NCI-H69 (cell line): Measurements from ENCODE around the gene PHKA2.

Experiments
- DNase-seq: peaks from one replicate; lab custom pipeline; 2025; lab: John Stamatoyannopoulos, UW

Gene PHKA2

DNA sequence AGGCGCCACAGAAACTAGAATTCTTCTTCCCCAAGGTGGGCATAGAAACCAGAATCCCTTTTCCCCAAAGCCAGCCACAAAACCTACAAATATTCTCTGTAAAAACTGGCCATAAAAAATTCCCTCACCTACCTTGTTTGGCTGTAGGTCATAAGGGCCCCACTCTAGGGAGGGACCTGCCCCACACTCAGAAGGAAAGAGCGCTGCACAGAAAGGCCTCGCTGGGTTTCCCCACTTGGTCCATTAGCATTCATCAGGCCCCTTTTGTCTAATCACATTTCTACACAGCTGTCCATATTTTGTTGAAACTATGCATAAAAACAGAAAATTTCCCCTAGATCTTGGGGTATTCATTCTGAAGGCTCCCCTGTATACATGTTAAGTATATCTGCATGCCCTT lies 54.1 kb downstream of the PHKA2 start:
- DNase-seq, result no peak

DNA sequence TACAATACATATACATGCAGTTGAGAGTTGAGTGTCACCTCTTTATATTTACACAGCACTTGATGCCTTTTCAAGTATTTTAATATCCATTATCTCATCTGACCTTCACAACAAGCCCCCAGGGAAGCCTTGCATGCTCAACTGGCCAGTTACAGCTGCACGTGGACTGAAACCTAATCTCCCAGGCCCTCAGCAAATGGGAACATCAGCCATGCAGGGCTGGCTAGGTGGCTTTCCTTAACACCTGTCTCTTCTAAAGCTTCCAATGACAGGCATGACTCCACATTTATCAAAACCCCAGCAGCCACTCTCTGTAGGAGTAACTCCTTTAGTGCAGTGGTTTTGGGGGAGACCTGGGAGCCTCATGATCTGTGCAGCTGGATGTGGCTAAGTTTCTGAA lies 56.4 kb downstream of the PHKA2 start:
- peak; percentile 15 for DNase-seq

DNA sequence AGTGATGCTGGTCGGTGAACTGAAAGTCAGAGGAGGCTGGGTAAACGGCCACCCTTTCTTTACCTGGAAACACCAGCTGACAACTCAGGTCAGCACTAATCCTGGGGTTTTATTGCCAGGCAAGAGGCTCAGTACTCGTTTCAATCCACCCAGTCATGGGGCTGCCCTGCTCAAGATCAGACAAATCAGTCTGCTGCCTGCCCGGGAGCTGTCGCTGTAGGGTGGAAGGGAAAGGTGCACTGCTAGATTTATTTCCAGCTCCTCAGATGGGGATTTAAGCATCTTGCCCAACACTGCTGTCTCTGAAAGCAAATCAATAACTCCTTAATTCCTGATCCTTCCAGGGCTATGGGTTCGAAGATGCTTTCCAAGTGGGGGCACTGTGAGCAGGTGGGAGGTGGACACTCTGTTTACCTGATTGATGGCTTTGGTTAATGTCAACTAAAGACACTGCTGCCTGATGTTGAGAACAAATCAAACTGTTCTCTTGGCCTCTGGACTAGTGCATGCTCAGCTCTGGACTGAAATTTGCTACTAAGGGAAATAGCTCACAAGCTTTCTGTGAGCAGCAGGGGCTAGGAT lies 59.3 kb downstream of the PHKA2 start:
- no peak for DNase-seq

DNA sequence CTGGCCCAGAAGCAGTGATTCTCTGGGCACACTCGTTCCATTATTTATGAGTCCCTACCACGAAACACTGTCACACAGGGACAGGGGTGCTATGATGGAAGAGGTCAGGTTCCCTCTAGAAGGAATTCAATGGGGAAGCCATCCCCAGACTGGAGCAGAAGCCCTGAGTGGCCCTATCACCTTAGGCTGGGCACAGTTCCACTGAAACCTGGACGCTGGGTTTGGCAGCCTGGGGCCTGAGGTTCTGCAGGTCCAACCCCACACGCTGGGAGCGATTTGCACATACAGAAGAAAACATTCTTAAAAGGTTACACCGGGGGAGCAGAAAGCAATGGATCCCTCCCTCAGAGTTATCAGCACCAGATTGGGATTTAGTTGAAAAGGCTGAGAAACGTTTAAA lies 63.3 kb downstream of the PHKA2 start:
- DNase-seq, result no peak

DNA sequence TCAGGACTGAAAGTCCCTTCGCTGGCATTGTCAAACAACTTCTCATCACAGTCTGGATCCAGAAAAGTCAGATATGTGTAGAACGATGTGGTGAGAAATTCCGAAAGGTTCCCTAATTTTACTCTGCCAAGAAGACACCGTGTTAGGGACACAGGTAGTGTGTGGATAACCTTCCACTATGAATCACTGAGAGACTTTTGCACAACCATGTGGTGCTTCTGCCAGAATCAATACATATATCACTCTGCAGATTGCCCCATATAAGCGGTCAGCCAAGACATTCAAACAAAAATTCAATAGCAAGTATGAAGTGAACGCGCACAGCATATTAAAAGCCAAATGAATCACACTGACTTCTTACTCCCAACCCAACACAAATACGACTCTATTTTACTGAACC lies 63.8 kb downstream of the PHKA2 start:
- no peak for DNase-seq

DNA sequence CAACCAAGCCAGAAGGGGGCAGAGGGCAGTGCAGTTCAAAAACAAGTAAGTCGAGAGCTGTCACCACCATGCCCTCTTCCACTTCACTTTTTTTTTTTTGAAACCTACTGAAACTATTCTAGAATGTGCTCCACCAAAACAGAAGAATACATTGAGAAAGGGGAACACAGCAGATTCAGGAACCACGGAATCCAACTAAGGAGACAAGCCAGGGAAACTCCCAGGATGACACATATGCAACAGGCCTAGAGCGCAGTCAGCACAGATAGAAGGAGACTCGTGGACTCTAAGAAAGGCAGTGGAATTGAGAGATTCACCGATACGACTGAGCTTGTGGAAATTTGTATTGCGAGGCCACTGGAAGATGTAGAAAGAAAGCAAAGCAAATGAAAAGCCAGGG lies 66.1 kb downstream of the PHKA2 start:
- no peak for DNase-seq

DNA sequence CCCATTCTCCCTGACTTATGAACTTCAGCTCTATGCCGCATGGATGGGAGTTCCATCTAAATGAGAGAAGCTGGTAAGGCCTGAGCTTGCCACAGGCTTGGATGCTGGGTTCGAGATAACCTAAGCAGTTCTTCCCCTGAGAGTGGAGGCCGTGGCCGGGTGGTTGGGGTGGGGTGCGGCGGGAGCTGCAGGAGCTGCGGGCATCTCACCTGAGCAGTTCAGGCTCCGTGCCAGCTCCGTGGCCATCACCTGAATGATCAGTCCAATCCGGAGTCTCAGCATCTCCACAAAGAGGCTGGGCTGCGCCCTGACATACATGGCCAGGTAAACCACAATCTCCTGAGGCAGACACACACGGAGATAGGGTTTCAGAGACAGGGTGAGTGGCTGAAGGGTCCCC lies 77.6 kb downstream of the PHKA2 start:
- DNase-seq, result no peak

DNA sequence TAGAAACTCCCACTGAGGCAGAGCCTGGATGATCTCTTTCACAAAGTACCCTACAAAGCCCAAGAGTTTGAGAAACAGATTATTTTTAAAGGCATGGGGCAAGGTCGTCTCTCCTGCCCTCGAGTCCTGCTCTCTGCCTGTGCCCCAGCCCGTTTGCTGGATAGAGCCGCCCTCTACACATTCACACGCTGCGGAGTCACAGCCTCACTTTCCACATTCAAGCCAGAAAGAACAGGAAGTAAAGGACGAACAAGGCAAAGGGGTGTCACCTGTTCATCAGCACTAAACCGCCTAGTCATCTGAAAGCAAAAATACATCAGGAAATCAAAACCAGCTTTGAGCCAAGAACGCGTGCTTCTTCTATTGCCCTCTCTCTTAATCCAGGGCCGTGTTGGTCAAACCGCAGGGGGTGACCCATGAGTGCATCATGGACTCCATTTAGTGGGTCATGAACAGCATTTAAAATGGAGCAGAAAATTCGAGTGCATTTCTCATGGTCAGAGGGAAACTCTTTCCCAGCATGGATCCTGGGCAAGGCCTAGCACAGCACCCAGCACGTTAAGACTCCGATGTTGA lies 83.4 kb downstream of the PHKA2 start:
- no peak for DNase-seq

DNA sequence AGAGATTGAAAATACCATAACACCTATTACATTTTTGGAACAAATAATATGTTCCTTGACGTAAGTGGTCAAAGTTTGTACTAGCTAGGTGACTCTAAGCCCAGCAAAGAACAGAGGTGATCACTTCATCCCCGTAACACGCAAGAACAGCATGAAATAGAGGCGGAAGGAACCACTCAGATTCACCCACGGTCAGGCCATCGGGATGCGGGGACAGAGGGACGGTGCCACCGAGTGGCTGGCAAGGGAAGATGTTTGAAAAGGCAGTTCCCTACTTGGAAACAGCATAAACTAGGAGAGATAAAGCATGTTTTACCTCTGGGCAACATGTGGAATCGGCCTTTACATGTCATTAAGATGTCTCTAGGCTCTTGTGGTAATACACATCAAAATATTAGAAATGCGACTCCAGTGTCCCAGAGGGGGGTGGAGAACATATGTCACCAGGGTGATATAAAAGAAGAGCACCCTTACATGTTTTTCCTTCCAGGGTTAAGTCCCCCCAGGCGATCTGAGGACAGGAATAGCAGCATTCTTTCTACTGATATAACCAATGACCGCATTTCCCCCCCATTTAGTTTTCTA lies 84.0 kb downstream of the PHKA2 start:
- peak; percentile 46 for DNase-seq

DNA sequence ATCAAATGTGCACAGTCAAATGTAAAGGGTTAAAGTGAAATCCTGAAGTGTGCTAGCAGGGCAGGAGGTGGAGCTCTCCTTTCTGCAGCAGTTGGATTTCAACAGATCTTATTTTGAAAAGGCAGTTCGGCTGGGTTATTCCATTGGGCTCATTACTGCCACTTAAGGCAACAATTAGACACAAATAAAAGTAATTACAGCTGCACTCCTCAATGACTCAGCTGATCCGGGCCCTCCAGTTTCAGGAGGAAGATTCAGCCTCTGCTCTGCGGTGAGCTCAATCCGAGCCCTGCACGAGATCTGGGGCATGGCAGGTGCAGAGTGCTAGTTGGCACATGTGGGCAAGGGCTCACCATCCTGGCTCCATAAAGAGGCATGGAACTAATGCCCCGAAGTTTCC lies 85.4 kb downstream of the PHKA2 start:
- DNase-seq, result peak; percentile 66

DNA sequence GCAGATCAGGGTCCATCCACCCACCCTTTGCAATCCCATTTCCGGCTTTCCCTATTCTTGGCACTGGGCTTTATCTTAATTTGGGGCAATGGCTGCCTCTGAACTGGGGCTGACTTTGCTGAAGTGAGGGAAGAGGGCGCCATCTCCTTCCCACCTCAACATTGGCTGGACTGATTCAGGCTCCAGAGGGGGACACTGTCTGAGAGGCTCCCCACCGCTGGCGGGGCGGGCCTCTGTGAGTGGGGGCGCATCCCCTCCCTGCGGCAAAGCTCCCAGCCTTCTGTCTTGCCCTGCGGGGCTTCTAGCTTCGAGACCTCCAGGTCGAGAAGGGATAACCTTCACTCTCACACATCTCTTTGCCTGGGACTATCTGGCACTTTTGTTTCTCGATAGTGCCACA lies 85.8 kb downstream of the PHKA2 start:
- DNase-seq, result no peak

DNA sequence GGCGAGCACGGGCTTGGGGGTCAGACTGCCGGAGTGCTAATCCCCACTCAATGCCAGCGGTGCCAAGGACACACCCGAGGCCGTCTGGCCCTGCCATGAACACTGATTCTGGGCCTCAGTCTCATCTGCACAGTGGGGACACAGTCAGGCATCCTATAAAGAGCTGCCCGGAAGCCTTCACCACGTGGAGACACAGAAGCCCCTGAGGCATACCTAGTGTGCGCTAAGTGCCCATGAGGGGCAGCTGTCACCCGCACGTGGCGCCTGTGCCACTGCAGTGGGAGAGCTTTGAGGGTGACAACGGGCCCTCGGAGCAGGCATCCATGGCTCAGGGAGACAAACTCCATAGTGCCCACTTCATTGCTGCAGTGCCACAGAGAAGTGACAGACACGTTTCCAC lies 86.3 kb downstream of the PHKA2 start:
- no peak for DNase-seq

DNA sequence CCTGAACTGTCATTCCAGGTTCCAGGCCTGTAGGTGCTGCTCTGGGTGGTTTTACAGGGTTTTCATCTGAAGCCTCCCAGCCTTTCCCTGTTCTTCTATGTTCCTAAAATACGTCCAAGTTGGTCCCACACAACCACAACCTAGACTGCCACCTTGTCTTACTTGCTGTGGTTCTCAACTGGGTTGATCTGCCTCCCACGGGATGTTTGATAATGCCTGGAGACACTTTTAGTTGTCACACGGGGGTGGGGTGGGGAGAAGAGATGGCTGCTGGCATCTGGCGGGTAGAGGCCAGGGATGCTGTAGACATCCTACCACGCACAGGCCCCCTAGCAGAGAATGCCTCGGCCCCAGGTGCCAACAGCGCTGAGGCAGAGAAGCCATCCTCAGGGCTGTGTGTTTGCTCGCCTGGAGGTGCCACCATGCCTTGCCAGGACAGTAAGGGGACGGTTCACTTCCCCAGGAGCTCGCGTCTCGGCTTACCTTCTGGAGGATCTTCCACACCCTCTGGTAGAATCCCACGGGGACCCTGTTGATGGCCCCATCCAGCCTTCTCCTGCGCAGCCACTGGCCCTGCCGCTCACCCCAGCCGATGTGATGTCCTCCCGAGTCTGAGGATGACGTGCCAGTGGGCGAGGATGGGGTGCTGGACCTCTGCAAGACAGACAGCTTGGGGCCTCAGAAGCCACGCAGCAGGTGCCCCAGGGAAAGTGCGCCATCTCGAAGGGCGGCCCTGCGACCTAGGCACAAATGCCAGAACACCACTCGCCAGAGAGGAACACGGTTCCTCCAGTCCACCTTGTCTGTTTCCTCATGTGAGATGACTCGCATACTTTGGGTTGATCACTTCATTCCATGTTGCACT lies 87.0 kb downstream of the PHKA2 start:
- no peak for DNase-seq

DNA sequence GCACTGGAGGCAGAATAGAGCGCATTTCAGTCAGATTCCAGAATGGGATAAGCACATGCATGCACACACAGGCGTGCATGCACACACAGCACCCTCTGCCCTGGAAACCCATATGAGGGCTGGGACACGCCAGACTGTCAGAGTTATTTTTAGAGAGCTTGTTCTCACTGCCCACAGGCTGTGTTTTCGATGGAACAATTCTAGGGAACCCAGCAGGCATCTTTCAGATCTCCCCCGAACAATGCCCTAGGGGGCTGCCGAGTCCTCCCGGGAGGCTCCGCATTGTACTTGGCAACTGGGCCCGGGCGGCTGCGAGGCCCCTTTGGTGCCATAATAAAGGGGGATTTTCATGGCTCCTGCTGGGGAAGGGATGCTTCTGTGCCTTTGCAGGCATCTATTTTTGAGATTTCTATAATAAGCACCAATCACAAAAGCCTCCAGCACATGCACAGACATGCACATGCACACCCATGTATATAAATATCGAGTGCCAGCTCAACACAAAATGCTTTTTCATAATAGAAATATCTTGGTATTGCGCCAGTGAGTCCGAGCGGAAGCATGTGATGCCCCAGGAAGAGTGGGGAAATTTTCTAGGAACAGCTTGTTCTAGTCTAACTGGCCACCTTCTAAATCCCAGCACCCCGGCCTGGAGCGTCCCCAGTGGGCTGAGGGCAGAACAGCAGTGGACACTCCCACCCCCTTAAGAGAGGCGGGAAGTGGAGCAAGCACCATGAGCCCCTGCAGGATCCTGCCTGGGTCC lies 88.5 kb downstream of the PHKA2 start:
- DNase-seq, result no peak

DNA sequence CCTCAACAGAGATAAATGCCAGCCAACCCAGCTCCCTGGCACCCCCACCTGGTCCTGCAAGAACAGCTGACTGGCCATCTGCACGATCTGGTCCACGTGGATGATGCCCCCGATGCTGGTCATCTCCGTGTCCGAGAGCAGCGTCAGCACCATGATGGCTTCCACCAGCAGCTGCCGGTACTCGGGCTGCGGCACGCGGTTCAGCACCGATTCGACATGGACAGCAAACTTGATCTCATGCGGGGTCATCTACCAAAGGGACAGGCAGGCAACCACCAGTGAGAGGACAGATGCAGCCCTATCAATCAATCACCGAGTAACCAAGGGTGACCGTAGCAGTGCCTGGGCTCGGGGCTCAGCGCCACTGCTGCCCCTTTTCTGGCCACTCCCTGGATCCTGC lies 89.8 kb downstream of the PHKA2 start:
- no peak for DNase-seq

DNA sequence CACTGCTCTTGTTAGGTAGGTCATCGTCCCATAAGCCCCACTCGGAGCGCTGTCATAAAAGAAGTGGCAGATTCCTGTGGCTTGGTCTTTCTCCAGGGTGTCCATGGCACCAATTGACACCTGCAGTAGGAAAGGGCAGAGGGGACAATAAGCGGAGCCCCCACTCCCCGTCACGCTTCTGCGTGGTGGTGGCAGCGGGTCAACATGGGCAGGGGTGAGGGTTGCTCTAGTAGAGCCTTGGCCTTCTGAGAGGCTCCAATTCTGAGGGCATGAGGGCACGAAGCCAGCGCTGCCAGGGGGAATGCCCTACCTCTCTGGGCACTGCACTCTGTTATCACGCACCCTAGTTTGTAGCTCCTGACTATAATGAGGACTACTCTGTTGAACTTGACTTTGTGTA lies 90.4 kb downstream of the PHKA2 start:
- no peak for DNase-seq

DNA sequence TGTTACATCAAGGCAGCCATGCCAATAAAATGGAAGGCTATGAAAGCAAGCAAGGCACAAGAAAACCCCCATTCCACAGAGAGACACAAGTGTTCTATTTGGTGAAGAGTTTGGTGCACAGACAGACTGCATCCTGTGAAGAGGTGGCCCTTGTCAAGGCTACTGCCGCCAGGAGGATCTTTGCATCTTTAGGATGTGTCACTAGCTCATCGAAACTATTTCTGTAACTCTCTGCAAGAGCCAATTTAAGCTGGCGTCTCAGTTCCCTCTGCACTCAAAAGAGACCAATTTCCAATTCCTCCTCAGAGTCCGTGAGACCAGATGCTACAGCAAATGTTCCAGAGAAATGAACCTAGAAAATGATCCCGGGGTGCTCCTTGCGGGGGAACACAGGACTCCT lies 91.0 kb downstream of the PHKA2 start:
- DNase-seq, result no peak

DNA sequence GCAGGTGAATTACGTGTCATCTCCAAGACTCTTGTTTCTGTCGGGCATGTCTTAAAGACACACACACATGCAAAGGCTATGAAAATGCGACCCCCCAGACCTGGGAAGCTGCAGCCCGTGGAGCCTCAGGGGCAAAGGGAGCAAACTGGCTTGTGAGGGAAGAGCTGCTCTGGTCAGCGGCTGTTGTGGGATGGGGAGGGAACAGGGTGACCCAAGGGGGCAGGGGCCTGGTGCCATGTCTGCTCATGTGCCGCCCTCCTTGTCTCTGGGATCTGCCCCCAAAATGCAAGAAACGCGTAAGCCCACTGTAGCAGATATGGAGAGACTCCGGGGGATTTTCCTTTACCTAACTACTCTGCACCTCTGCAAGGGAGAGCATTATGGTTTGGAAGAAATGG lies 92.4 kb downstream of the PHKA2 start:
- no peak for DNase-seq

DNA sequence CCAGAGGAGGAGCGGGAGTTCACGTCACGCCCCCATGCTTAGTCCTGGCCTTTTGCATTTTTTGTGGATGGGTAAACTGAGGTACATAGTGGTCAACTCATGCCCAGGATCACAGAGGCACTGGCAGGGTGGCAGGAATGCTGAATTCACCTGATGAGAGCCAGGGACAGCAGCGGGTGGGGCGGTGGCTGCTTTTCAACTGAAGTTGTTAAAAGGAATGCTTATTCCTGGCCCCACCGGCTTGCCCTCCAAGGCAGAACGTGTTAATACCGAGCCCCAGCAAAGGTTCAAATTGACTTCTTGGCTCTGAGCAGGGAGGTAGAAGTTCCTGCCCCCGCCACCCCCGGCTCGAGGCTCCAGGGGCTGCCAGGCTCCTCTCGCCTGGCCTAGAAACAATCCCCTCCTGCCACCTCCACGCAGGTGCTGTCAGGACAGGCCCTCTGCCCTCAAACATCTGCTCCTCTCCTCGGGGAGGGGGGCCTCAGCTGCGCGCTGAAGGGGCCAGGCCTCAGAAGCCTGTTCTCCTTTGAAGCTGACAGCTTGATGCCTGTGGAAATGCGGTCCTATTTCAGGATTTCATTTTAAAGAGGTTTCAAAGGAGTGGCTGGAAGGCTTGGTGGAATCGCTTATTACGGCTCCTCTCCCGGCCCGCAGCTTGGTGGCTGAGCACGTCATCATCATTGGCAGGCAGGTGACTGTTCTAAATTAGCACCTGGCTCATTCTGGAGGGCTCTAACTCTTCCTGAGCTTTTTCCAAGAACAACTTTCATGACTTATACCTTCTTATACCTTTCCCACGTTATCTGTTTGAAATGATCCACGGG lies 93.0 kb downstream of the PHKA2 start:
- DNase-seq, result peak; percentile 10

DNA sequence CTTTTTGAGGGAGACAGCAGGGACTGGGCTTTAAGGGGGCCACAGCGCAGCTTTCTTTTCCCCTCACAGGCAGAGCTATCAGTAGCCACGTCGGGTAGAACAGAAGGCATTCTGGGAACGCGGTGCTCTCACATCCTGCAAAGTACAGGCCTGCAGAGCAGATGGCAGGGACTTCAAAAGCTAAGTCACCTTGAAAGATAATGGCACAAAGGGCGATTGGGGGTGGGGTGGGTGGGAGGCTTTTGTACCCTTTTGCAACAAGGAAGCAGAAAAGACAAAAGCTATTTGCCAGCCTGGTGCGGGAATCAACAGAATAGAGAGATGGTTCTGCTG lies 93.9 kb downstream of the PHKA2 start:
- peak; percentile 4 for DNase-seq

DNA sequence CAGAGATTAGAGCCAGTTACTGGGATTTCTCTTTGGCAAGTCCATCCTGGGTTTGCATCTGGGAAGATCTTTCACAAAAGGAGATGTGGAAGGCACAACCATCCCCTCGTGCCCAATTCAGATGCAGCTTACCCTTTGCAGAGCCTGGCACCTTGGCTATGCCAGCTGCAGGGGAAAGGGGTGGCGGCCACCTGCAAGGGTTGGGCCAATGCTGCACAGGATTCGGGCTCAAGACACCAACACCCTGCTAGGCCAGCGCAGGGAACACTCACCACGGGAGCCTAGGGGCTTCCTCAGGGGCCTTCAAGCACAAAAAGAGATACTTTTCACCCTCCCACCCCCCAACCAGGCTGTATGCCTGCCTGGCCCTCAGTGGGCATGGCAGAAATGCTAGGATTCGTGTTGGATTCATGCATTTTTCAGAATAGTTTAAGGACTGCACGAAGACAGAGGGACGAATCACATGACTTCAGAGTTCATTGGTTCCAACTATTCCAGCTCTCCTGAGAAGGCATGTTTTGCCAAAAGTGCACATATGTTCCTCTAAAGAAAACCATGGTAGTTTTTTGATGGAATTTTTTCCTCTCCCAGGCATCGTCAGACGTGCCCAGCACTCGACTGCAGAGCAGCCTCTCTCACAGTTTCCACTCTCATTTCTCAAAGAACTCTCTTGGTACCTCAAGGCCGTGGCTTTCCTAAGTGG lies 94.4 kb downstream of the PHKA2 start:
- DNase-seq, result no peak
